Measurements from ENCODE around the gene GPR137B.
A peak's percentile ranks its signal among the peaks of the same experiment; 100 is the strongest.

GPR137B gene, protein sequence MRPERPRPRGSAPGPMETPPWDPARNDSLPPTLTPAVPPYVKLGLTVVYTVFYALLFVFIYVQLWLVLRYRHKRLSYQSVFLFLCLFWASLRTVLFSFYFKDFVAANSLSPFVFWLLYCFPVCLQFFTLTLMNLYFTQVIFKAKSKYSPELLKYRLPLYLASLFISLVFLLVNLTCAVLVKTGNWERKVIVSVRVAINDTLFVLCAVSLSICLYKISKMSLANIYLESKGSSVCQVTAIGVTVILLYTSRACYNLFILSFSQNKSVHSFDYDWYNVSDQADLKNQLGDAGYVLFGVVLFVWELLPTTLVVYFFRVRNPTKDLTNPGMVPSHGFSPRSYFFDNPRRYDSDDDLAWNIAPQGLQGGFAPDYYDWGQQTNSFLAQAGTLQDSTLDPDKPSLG

DNA sequence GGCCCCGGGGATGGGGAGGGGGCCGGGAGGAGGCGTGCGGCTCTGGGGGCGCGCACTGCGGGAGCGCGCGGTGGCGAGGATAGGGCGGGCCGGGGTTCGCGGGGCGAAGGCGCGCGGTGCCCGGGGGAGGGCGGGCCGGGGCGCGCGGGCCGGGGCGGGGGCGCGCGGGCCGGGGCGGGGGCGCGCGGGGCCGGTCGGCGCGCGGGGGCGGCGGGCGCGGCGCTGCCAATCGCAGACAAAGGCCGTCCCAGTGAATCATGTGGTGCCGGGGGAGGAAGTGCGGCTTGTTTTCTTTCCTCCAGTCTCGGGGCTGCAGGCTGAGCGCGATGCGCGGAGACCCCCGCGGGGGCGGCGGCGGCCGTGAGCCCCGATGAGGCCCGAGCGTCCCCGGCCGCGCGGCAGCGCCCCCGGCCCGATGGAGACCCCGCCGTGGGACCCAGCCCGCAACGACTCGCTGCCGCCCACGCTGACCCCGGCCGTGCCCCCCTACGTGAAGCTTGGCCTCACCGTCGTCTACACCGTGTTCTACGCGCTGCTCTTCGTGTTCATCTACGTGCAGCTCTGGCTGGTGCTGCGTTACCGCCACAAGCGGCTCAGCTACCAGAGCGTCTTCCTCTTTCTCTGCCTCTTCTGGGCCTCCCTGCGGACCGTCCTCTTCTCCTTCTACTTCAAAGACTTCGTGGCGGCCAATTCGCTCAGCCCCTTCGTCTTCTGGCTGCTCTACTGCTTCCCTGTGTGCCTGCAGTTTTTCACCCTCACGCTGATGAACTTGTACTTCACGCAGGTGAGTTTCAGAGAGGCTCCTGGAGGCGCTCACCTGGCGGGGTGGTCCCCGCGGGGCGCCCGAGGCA is at the start of gene GPR137B:
Gene GPR137B (plus strand): TSS at position 287 of the 851 bp plus-strand sequence. CDS start 84 bp downstream, at position 371.
- peak; percentile 30 to 46 for DNase-seq (ENCODE audit: low read depth in 2 of 2)

DNA sequence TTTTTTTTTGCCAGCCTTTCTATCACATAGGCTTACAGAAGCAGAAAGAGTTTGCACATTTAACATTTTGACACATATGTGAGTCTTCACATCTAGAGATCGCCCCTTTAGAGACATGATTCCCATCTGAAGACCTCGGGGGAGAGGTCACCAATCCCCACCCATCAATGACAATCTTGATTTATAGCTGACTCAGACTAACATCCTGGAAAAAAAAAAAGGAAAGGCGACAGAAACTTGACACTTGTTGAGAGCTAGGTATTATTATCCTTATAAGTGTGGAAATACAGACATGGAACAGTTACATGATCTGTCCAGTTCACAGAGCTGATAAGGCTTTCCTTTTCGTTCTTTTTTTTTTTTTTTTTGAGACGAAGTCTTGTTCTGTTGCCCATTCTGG is 49.4 kb upstream of the GPR137B start:
- DNase-seq (ENCODE audit: low read depth in 2 of 2) = no peak

DNA sequence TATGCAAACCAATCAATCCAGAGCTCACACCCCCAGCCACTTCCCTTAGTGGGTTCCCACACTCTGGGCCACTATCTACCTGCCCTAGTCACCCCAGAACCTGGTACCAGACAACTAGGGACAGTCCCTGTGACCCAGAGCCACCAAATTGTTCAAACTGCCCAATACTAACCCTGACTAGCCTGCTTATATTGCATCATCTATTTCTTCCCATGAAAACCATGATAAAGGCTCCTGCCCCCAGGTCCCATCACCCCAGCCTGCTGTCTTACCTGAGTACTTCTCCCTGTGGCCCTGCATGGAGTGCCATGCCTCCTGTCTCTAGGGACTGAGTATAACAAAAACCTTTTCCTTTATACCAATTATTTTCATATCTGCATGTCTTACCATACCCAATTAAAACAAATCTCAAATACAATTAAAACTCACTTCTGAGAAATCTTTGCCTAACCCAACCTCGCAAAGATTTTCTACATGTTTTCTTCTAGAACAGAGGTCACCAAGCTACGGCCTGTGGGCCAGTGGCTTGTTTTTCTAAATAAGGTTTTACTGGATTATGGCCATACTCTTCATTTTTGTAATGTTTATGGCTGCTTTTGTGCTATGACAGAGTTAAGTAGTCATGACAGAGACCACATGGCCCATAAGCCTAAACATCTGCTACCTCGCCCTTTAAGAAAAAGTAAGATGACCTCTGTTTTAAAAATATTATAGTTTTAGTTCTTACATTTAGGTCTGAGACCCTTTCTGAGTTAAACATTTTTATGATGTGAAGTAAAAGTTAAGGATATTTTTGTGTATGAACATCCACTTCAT is 46.4 kb upstream of the GPR137B start:
- DNase-seq (ENCODE audit: low read depth in 2 of 2) = no peak

GRCh38 chr1:236096660-236097482 is 45.5 kb upstream of the GPR137B start:
- DNase-seq (ENCODE audit: low read depth in 2 of 2) = peak; percentile 73 to 76

GRCh38 chr1:236098267-236098666 is 44.1 kb upstream of the GPR137B start:
- DNase-seq (ENCODE audit: low read depth in 2 of 2) = no peak

DNA sequence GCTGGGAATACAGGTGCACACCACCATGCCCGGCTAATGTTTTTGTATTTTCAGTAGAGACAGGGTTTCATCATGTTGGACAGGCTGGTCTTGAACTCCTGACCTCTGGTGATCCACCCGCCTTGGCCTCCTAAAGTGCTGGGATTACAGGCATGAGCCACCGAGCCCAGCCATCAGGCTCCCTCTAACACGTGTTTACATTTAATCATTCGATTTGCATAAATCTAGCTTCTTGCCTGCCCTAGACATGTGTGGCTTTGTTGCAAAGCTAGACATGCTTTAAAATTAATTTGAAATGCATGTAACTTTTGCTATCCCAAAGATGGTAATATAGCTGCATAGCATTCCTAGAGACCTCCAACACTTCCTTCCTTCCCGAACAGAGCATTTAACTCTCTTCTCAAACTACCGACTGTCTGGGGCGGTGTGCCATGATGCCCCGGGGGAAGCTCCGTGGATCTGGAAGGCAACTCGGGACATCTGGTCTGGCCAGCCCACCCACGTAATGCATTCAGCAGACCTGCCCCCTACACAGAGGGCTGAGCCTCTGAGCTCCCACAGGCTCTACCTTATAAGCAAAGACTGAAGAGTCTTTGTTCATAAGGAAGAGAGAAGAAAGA is 42.9 kb upstream of the GPR137B start:
- DNase-seq (ENCODE audit: low read depth in 2 of 2) = no peak

- DNase-seq (ENCODE audit: low read depth in 2 of 2) = no peak
These were observed 41.5 kb upstream of the GPR137B start for GRCh38 chr1:236100799-236101198.

DNA sequence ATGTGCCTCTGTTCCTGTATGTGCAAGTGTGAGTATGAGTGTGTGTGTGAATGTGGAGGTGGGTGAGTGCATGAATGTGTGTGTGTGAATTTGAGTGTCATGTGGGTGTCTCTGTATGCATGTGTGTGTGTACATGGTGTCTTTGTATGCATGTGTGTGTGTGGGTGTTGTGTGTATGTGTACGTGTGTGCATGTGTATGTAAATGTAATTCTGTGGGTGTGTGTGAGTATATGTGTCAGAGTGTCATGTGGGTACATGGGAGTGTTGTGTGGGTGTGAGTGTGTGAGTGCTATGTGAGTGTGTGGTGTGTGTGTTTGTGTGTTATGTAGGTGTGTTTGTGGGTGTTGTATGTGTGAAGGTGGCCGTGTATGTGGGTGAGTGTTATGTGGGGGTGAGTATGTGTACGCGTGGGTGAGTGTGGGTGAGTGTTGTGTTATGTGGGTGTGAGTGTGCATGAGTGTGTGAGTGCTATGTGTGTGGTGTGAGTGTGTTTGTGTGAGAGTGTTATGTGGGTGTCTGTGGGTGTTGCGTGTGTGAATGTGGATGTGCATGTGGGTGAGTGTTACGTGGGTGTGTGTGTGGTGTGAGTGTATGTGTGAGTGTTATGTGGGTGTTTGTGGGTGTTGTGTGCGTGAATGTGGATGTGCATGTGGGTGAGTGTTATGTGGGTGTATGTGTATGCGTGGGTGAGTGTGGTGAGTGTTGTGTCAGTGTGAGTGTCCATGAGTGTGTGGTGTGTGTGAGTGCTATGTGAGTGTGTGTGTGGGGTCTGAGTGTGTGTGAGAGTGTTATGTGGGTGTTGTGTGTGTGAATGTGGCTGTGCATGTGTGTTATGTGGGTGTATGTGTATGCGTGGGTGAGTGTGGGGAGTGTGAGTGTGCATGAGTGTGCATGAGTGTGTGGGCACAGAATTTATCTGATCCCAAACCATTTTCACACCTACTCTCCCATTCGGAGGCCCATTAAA is 40.8 kb upstream of the GPR137B start:
- no peak for DNase-seq (ENCODE audit: low read depth in 2 of 2)

GRCh38 chr1:236102611-236103010 is 39.7 kb upstream of the GPR137B start:
- DNase-seq (ENCODE audit: low read depth in 2 of 2) = no peak

DNA sequence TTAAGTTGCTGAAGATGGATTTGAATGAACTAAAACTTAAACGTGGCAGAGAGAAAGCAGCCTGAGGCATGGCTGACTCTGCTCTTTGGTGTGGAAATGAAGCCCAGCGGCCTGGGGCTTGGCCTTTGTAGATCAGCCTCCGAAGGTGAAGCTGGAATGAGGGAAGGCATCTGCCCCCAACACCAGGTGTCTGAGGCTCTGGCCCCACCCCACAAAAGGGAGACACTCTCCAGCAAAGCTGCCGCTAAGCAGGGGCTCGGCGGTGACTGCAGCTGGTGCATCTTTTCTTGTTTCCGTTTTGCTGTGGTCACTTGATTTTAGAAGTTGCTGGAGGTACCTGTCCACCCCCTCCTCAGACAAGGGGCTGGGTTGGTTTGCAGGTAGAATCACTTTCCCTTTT is 39.3 kb upstream of the GPR137B start:
- DNase-seq (ENCODE audit: low read depth in 2 of 2) = no peak

DNA sequence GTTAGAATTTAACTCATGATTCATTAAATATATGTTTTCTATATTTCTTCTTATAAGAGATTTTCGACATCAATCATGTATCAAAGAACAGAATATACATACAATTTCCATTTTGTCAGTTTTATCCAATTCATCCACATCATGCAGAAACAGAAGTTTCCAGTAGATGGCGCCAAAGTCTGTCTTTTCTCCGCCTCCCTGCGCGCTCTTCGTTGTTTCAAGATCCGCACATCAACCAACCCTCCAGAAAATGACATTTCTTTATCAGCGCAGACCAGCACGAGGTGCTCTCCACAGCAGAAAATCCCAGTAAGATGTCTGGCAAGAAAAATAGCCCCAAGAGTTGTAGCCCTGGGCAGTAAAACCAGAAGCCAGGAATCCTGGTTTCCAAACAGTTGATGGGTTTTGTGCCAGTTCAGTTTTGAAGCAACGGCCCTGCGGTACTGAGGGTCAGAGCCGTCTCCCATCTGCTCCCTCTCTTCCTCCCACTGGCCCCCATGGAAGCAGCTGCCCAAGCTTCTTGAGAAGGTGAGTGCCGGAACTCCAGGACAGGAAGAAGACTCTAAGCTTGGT is 38.6 kb upstream of the GPR137B start:
- peak; percentile 19 to 28 for DNase-seq (ENCODE audit: low read depth in 2 of 2)

GRCh38 chr1:236107121-236107907 is 35.0 kb upstream of the GPR137B start:
- no peak for DNase-seq (ENCODE audit: low read depth in 2 of 2)

DNA sequence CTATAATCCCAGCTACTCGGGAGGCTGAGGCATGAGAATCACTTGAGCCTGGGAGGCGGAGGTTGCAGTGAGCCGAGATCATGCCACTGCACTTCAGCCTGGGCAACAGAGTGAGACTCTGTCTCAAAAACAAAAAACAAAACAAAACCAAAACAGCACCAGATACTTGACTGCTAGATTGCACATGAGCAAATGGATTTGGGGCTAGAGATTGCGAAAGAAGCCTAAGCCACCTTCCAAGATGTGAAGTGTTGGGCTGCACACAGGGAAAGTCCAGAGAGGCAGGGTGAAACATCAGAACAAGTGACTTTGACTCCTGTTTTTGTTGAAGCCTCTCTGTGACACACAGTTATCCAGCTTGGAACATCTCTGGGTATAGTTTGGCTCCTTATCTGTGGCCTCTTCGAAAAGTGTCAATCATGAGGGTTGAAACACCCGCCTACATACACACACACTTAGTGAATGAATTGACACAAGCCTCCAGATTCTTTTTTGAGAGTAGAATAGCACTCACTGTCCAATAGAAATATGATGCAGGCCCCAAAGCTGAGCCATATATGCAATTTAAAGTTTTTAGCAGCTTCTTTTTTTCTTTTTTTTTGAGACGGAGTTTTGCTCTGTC is 34.2 kb upstream of the GPR137B start:
- DNase-seq (ENCODE audit: low read depth in 2 of 2) = no peak

- no peak for DNase-seq (ENCODE audit: low read depth in 2 of 2)
These were observed 32.2 kb upstream of the GPR137B start for GRCh38 chr1:236110137-236110536.

- no peak for DNase-seq (ENCODE audit: low read depth in 2 of 2)
These were observed 30.6 kb upstream of the GPR137B start for GRCh38 chr1:236111527-236112331.

- DNase-seq (ENCODE audit: low read depth in 2 of 2) = no peak
These were observed 30.1 kb upstream of the GPR137B start for GRCh38 chr1:236112332-236112627.

Measured in activated CD8-positive, alpha-beta memory T cell treated with anti-CD3 and anti-CD28 coated beads for 4 hours (primary cell).